ENCODE data around the gene CENPW. TPM values are rescaled to one million over a fixed set of nuclear protein-coding genes. Genes with fewer than 3 reads are reported as not detected.

Gene CENPW
- total RNA-seq, 1 experiment from 2014 or later = 82.3 TPM

DNA sequence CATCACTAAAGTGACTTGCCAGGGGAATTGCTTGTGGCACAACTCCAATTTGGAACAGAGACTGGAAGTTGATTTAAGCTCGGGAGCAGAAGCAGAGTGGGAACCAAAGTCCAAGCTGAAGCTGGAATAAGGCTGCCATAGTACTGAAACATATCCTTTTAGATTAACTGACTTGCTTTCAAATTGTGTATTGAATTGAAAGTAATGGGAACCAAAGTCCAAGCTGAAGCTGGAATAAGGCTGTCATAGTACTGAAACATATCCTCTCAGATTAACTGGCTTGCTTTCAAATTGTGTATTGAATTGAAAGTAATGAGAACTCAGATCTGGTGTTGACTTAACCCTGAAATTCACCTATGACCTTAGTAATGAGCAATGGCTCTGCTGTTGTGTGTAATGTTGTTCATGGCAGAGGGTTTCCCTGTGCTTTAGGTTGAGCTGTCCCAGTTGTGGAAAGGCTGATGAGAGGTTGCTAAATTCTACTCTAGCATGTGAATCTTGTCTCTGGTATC lies 40.2 kb downstream of the CENPW start:
- Histone ChIP-seq H2BK15ac (ENCODE audit: low read depth, low read length) (no peak overlapping the region), H3K79me1 (ENCODE audit: insufficient read depth, low read depth, low read length, poor library complexity, severe bottlenecking) (no peaks in the 10 kb centered on the region), H2BK120ac (ENCODE audit: low read depth, low read length, poor library complexity, severe bottlenecking) (no peak overlapping the region), H4K5ac (ENCODE audit: insufficient read length, low read depth, low read length) (no peak overlapping the region), H3K23me2 (ENCODE audit: insufficient read length, low read depth, low read length, poor library complexity, severe bottlenecking) (no peaks in the 10 kb centered on the region), H2BK5ac (ENCODE audit: insufficient read length, low read length) (no peak overlapping the region), H3K4me2 (ENCODE audit: insufficient read depth, insufficient read length, low read length) (no peak overlapping the region), H4K91ac (ENCODE audit: insufficient read length, low read depth, low read length) (no peak overlapping the region), H2AFZ (ENCODE audit: low read length) (no peak overlapping the region), H3K9ac (ENCODE audit: extremely low read depth, insufficient read length, low read length) (no peak overlapping the region), H3K56ac (ENCODE audit: insufficient read length, low read depth, low read length) (no peak overlapping the region), H3K4ac (ENCODE audit: low read depth, low read length) (no peak overlapping the region), H3K27me3 (ENCODE audit: insufficient read depth, low read length) (no peaks in the 10 kb centered on the region), H3K23ac (ENCODE audit: insufficient read length, low read depth, low read length) (no peak overlapping the region), H2BK12ac (ENCODE audit: insufficient read length, low read depth, low read length) (no peak overlapping the region), H3T11ph (ENCODE audit: low read length) (no peak overlapping the region), H3K9me3 (ENCODE audit: control insufficient read depth, low read depth, low read length) (peaks cover 13% of the 10 kb centered on the region), H3K79me2 (ENCODE audit: insufficient read depth, low read length) (no peaks in the 10 kb centered on the region), H3K27ac (ENCODE audit: insufficient read length, low read depth, low read length) (no peak overlapping the region), H3K18ac (ENCODE audit: insufficient read length, low read depth, low read length) (no peak overlapping the region), H2BK20ac (ENCODE audit: low read depth, low read length, poor library complexity, severe bottlenecking) (no peak overlapping the region), H3K4me1 (ENCODE audit: insufficient read depth, low read length) (no peaks in the 10 kb centered on the region), H4K8ac (replicated peaks; ENCODE audit: insufficient read length, low read depth, low read length) (no peak overlapping the region), H3K14ac (ENCODE audit: insufficient read depth, low read length) (no peak overlapping the region), H4K20me1 (ENCODE audit: control insufficient read depth, insufficient read depth, insufficient read length) (no peaks in the 10 kb centered on the region), H2AK5ac (ENCODE audit: insufficient read length, low read length) (no peak overlapping the region)
- no CpG with 5 or more reads among the region's 1 CpG for WGBS (ENCODE audit: extremely low coverage, insufficient read length, low lambda C conversion rate)
- H3K9me3 Mint-ChIP-seq = peaks cover 38 to 41% of the 10 kb centered on the region in 2 experiments
- H3K4me1 Mint-ChIP-seq = peaks cover 8 to 9% of the 10 kb centered on the region in 2 experiments
- TF ChIP-seq, protein P1, sequence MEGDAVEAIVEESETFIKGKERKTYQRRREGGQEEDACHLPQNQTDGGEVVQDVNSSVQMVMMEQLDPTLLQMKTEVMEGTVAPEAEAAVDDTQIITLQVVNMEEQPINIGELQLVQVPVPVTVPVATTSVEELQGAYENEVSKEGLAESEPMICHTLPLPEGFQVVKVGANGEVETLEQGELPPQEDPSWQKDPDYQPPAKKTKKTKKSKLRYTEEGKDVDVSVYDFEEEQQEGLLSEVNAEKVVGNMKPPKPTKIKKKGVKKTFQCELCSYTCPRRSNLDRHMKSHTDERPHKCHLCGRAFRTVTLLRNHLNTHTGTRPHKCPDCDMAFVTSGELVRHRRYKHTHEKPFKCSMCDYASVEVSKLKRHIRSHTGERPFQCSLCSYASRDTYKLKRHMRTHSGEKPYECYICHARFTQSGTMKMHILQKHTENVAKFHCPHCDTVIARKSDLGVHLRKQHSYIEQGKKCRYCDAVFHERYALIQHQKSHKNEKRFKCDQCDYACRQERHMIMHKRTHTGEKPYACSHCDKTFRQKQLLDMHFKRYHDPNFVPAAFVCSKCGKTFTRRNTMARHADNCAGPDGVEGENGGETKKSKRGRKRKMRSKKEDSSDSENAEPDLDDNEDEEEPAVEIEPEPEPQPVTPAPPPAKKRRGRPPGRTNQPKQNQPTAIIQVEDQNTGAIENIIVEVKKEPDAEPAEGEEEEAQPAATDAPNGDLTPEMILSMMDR (conservative IDR thresholded peaks at IDR 0.05) = no peak
- H3K36me3 Mint-ChIP-seq (ENCODE audit: insufficient read depth in 1 of 3, low read depth in 3 of 3) = peaks cover 16 to 38% (median 34%) of the 10 kb centered on the region in 3 experiments
- H3K4me3 Mint-ChIP-seq = no peak overlapping the region
- no peak overlapping the region for H3K27ac Mint-ChIP-seq
- DNase-seq = no peak
- H3K27me3 Mint-ChIP-seq (ENCODE audit: low read depth) = no peaks in the 10 kb centered on the region; the same call in 1 of the 2 replicates
